Right lobe of liver (tissue), 4 donors: ENCODE results near the gene FAIM2.

Experiments used
- CTCF ChIP-seq, 4 donors: fragments of 200-600 bp in 3 of 4; fragments of 450-650 bp in 1 of 4; IDR thresholded peaks; one replicate each; pipeline versions ENCODE4 v1.5.1 to v1.8.0; 2016 to 2022; ENCODE audit warnings: antibody characterized with exemption in 4 of 4, mild to moderate bottlenecking in 2 of 4
- POLR2A ChIP-seq: fragments of 450-650 bp; IDR thresholded peaks from one replicate; pipeline ENCODE4 v1.6.1; 2017; ENCODE audit warnings: antibody characterized with exemption, mild to moderate bottlenecking
- donor health status: DM: no; HTN: no; CAD: no.
- donor health status: DM: no; HTN: no; CAD: no.
- donor health status: DM: no; HTN: yes; CAD: no.

GRCh38 chr12:49867570-49868341, 35.9 kb downstream of the FAIM2 start:
- TF ChIP-seq POLR2A (no peak), CTCF (IDR thresholded peaks at IDR 0.05) (no peak)
